HG03469 (cell line): Measurements from ENCODE around the gene PTPRK.

Experiments
- ATAC-seq: cut with Tn5 transposase; IDR thresholded peaks from one replicate; pipeline ENCODE4 v1.9.1; 2021; ENCODE audit warnings: mild to moderate bottlenecking, moderate library complexity, moderate number of reproducible peaks; ENCODE audit not compliant: unreplicated experiment

The PTPRK gene

DNA sequence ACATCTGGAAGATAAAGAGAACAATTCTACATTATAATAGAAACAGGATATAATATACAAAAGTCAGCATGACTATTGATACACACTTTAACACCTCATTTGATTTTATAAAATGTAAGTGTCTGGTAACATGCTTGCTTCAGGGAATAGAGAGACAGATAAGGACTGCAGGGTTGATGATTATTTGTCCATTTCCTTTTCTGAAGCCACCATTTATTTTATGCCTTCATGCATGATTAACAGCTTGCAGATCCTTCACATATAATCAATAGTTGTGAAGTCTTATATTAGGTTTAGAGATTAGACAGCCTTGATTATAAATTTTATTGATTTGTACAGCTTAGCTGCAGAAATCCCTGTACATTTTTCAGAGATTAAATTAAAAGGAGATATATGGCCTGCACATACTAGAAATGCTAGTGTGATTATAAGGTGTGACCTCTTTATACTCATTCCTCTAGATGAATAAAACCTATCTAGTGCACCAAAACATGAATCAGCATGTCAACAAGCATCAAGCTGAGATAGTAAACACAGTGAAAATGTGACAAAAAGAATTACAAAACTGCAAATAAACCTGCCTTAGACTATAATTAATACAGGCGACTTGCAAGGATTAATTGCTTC, 420.7 kb downstream of the PTPRK start:
- no peak for ATAC-seq

DNA sequence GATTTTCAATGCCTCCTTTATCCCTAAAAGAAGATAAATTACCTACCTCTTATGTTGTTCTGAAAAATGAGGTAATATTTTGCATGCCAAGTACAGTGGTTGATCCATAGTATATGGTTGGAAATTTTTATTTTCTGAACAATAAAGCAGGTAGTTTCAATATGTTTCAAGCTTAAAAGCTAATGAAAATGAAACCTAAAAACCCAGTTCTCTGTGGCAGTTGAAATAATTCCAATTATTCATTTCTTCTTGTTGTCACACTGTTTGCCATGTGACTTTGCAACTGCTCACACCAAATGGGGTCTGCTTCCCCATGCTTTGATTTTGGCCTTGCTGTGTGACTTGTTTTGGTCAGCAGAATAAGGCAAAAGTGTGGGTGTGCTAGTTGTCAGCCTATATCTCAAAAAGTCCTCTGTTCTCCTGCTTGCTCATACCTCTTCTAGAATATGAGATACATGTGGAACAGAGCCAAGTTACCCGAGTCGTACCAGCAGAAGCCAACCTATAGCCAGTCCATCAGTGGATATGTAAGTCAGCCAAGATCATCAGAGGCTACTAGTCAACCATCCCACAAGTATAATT, 422.3 kb downstream of the PTPRK start:
- ATAC-seq, result no peak

DNA sequence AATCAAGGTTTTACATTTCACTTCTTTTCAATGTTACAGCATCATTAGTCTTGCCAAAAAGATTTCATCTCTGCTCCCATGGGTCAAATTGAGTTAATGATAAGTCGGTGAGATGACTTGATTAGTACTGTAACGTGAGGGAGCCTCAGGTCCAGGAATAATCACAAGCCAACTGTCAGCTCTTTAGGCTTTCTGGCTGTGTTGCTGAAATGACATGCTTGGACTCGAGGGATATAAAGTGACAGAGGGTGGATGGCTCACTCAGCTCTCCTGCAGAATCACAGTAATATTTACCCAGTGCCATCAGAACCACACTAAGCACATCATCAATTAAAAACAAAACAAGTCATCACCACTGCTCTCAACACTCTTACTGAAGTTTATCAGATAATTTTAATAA, 423.4 kb downstream of the PTPRK start:
- ATAC-seq, result no peak

DNA sequence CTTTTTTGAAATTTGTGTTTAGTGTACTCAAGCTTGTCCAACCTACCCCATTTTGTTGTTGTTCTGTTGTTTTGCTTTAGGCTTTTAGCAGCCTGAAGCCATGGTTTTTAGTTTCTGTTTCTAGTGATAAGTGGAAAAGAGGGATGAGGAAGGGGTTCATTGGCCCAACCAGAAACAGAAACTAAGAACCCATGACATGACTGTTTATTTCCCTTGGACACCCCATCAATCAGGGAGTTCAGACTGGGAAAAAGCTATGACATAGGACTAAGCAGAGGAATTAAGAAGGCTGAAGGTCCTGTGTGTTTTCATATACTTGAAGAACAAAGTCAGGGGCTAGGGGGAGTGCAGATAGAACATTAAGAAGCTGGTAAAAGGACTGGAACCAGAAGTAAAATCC, 425.0 kb downstream of the PTPRK start:
- no peak for ATAC-seq

DNA sequence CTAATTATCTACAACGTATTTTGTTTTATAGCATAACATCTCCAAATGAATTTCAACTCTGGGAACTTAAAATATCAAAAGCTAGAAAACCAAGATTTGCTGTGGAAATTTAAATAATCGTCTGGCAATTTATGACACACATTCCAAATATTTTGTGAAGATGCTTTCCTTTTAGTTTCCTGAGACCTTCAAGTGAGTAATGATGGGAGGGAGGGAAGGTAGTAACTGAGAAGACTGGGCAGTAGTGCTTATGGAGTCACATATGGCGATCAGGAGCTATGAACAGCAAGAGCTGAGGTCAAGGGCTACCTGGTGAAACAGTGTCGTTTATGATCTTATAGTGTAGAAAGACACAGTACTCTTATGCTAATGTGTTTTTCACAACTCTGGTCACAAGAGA, 441.4 kb downstream of the PTPRK start:
- ATAC-seq, result no peak

DNA sequence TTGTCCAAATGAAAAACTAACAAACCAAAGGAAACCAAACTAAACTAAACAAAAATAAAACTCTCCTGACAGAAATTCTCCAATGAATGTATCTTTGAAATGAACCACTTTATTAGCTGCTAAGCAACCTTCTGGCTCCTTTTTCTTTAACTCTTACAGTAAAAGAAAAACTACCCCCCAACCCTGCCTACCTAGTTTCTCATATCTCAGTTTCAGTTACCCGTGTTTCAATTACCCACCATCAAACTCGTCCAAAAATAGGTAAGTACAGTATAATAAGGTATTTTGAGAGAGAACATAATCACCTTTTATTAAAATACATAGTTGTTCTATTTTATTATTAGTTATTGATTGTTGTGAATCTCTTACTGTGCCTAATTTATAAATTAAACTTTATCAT, 442.1 kb downstream of the PTPRK start:
- ATAC-seq, result no peak

DNA sequence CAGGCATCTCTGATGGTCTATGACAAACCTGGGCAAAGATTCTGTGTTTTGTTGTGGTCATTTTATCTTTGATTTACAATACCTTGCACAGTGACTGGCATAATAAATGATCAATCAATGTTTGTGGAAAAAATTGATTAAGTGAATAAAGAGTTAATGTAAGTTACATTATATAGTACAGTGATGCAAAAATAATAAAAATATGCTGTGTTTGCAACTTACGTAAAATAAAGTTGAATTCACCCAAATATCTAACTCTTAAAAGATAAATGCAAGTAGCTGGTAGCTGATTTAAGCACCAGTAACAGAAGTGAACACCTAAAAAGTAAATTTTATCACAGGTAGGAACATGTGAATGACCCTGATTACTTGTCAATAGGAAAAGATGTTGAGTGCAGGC, 443.6 kb downstream of the PTPRK start:
- no peak for ATAC-seq

DNA sequence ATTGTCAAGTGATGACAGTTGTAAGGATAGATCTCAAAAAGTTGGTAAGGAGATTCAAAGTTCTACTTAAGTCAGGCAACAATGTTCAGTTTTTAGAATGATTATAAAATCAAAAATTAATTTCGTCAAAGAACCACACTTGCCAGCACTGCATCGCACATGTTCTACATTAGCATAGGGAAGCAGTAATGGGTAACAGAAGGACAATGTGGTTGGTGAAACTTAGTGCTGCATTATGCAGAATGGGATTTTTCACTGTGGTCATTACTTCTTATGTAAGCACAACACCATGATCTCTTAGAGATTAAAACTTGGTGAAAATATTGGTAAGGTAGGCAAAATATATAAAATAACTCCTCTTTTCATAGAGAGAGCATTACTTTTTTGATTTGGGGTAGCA, 445.8 kb downstream of the PTPRK start:
- no peak for ATAC-seq

DNA sequence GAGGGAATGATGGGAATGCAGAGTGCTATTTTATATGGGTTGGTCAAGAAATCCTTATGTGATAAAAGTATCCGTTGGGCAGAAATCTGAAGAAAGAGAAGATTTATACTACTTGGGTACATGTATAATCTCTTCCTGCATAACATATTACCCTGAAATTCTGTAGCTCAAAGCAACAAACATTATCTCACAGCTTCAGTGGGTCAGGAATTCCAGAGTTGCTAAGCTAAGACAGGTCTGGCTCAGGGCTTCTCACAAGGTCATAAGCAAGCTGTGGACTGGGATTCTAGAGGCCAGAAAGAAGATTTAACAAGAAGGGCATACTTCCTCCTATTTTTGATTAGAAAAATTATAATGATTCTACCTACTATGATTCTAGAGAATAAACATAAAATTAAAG, 447.0 kb downstream of the PTPRK start:
- no peak for ATAC-seq

DNA sequence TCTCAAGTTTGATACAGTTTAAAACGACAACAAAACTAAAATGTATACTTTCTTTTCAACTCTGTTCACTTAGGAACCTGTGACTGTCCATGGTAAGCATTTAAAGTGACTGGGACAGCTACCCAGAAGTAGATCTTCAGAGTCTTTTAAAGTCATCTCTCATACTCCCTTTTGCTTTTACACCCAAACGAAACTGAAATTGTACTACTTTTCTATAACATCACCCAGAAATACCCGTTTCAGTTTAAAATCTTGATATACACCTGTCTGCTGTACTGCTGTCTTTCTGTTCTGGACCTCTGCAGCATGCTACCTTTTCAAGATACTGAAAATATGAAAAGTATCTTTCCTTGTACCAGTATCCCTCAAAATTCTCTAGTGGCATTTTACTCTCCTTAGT, 449.2 kb downstream of the PTPRK start:
- peak; percentile 34 for ATAC-seq

DNA sequence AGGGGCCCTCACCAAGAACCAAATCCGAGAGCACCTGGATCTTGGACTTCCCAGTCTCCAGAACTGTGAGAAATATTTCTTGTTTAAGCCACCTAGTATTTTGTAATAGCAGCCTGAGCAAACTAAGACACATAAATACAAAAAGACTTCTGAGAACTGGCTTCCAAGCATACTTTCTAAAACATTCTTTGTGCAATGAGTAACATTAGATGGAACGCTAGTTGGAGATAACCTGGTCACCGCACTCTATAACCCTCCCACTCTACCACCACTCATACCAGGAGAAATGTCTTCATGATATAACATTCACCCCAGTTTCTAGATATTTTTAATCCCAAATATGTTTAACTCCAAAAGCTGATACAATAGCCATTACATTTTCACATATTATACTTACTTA, 450.0 kb downstream of the PTPRK start:
- no peak for ATAC-seq

DNA sequence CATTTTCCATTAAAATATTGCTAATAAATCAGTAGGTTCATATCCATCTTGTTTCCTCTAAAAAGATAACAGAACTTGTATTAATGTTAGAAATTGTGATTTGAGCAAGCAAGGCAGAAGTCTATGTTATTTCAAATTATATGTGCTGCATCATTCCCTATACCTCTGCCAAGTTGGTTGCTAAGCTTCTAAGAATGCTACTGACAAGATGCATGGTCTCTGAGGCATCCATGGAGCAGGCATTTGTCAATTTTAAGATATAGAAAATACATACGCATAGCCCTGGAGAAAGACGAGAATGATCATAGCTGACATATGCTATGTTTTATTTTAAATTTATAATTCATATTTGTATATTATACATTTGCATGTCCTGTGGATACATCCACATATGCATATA, 451.2 kb downstream of the PTPRK start:
- ATAC-seq, result no peak

DNA sequence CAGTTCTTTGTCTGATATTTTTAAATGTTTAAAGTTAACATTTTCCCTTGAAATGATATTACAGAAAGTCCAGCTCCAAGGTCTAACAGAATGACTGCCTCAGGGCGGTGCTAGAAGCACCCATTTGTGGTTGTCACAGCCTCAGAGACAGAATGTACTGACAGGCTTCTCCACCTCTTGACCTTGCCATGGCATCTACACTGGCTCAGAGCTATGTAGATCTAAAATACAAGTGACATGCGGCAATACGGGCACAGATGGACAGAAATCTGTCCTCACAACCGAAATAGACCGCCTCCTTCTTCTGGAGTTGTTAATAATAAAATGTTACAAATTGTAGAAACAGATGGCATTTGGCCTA, 452.3 kb downstream of the PTPRK start:
- ATAC-seq, result no peak

DNA sequence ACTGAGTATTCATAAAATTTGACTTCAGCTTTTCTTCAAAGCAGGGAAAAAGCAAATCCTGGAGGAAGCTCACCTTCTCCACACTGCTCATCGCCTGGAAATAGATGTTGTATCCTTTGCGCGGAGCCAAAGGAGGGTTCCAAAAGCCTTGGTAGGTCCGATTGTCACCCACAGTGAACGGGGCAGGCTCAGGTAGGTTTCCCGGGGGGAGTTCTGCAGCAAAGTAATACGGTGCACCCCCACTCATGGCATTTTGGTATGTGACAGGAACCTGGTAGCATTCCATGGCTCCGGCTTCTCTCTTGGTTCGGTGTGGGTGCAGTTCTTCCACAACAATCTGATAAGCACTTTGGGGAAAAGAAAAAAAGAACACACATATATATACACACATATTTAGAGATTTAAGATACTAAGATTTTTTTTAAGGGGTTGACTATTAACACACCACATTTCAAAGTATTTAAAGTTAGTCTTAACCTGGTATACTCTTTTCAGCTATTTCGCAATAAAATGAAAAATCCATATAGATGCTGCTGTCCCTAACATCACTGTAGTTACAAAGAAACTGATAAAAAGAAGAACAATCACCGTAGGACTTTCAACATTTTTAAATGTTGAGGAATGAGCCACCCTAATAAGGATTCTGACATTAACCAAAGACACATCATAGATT, 452.8 kb downstream of the PTPRK start:
- ATAC-seq, result no peak

DNA sequence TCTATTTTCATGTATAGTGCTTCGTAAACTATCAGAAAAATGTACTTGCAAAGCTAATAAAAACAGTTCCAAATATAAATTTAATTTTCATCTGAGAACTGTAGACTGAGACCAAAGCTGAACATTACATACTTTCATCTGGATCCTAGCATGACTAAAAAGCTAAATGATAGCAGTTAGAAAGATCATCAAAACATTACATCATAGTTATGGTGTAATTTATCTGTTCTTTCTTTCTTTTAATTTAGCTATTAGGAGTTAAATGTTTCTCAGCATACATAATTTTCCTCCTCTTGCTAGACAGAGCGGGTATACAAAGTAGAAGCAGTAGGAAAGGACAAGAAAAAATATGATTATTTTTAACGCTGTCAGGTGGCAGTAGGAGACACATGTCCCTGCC, 455.3 kb downstream of the PTPRK start:
- no peak for ATAC-seq

DNA sequence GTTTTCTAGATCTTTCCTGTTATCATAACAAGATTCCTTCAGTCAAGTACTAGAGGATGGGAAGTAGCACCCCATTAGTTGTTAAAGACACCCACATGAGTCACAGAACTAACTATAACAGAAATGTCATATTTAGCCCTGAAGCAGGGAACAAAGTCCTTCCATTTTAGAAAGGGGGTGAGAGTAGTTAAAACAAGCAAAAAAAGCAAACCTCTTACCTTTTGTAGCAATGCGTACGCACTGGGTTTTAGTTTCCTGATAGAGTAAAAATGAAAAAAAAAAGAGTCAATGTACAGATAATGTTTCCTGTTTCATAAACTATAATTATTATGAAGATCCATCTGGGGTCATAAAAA, 455.9 kb downstream of the PTPRK start:
- ATAC-seq, result no peak

DNA sequence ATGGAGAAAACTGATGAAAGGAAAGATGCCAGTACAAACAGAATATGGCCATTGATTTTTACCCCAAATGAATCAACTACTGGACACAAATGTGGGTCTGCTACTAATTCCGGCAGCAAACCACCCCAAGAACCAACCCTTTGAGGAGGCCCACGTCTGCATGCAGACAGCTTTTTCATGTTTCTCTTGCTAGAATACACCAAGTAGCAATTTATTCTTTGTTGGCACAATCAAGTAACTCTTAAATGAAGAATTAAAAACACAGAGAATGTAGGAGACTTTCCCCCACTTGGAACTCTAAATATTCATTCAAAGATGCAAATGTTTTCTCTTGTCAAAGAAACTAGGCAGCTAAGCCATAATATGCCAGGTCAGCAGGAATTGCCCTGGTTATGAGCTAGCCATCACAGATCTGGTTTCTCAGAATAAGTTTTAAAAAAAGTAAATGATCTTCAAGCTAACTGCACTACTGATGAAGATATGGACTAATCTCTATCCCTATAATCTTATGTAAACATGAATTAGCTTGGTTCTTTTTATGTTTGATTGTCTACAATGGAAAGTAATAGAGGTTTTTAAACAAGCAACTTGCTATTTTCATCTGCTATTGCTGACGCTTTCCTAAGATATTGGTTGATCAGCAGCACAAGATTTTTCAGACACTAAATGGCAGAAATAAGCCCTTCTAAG, 456.4 kb downstream of the PTPRK start:
- no peak for ATAC-seq

DNA sequence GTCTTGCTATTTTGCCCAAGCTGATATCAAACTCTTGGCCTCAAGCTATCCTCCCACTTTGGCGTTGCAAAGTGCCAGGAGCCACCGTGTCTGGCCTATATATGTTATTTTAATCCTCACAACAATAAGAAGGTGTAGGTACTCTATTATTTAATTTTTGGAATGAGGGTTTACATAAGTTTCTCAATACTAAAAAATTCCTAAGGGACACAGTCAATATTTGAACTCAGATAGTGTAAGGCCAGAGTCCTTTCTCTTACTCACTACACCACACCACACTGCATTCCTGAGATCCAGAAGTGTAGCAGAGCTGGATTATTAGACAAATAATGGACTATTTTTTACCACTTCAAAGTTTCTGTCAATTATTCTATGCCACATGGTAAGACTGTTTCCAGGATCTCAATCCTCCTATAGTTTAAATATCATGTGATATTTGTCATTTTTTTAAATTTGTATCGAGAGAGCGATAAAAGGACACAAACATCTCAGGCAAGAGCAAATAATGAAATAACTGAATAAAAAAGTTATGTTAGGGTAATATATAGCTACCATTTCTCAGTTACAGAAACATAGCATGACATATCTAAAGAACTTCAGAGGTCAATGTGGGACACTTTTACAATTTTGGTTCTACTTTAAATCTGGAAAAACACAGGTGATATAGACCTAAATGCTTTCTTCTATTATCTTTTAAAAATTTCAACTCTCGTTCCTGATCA, 457.4 kb downstream of the PTPRK start:
- ATAC-seq, result no peak

DNA sequence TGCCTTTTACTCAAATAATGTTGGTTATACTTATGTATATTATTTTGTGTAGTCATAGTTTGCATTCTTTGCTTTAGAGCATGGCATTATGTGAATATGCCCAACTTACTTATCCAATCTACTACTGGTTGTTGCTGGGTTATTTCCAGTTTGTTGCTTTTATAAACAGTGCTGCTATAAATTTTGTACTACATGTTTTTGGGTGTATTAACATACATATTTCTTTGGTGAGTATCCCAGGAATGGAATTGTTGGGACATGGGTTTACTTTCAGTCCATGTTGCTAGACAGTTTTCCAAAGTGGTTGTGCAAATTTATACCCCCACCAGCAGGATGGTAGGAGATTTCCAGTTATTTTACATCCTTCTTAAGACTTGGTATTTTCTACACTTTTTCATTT, 462.5 kb downstream of the PTPRK start:
- ATAC-seq, result no peak

DNA sequence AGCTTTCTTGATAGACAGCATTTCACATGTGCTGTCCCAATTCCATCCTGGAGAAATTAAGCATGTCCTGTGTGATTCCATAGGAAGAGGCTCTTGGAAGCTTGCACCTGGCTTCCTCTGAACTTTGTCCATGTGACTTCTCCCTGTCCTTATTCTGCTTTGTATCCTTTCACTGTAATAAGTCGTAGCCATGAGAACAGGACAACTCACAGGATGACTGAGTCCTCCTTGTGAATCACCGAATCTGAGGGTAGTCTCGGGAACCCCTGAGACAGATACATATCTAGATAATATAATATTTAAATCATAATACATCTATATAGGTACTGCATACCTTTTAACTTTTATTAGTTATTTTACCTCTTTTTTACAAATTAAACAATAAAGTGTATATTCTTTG, 462.9 kb downstream of the PTPRK start:
- ATAC-seq, result no peak

DNA sequence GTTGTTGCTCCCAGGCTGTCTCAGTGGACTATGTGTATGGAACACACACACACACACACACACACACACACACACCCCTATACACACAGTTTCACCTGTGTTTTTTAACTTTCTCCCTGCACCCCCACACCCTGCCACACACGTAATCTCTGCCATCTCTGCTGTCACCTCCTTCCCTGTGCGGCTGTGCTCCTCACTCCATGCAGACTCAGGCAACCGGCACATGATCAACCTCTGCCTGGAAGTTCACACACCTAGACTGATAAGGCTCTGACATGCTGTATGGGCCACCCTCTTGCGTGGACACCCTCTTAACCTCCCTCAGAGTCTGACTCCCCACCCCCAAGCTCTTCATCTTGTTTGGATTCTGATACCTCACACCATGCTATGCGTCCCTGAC, 467.3 kb downstream of the PTPRK start:
- ATAC-seq, result no peak

DNA sequence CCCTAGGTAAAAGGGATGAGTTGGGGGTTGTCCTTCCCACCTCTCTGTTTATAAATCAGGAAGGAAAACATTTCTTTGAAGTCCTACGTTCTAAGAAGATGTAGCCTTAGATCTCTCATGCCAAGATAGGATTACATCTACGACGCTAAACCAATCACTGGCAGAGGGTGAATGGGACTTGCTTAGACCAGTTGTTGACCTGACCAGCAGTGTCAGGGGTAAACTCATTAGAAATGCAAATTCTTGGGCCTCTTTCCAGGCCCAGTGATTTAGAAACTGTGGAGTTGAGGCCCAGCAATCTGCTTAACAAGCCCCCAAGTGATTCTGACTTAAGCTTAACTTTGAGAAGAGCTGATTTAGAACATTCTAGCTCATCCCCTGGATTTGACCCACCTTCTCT, 472.4 kb downstream of the PTPRK start:
- no peak for ATAC-seq
